Lower leg skin (tissue), 4 donors: ENCODE data around the gene VPS25. TPM values are rescaled to one million over a fixed set of nuclear protein-coding genes. Genes with fewer than 3 reads are reported as not detected.

ENCODE experiments used
- DNase-seq, 2 donors: peaks; one replicate each; pipeline ENCODE4 v3.0.0-alpha.2; 2019; ENCODE audit warnings: low spot score in 2 of 2
- H3K4me3 ChIP-seq: fragments of 200-600 bp; sonication (generic); 2 replicates; pipeline ENCODE4 v1.5.1; 2017; ENCODE audit warnings: mild to moderate bottlenecking, low read depth; ENCODE audit not compliant: poor library complexity, severe bottlenecking
- CTCF ChIP-seq, 3 donors: fragments of 450-650 bp; IDR thresholded peaks; one replicate each; pipeline ENCODE4 v1.5.1; 2016; ENCODE audit warnings: antibody characterized with exemption in 3 of 3, mild to moderate bottlenecking in 3 of 3, moderate library complexity in 2 of 3
- POLR2A ChIP-seq, 2 donors: fragments of 450-650 bp; IDR thresholded peaks; one replicate each; pipeline ENCODE4 v1.6.1; 2016 to 2017; ENCODE audit warnings: antibody characterized with exemption in 2 of 2, mild to moderate bottlenecking in 1 of 2, moderate library complexity in 1 of 2
- WGBS, 2 donors: methylation state at CpG; one replicate each; pipeline ENCODE4 v1.1.5; 2018; 5-methylcytosine and 5-hydroxymethylcytosine counted together
- intact Hi-C: fragments of 100-400 bp; cut with DNase I; formaldehyde crosslinking; loops from one replicate; pipeline ENCODE4 v1.15.0; 2023; ENCODE audit warnings: low total_unique reads
- total RNA-seq, 4 donors: library from RNA; depleted of rRNA; stranded (reverse); fragments of >200 nt; gene quantifications; one replicate each; pipeline ENCODE4 v1.1.0, GENCODE V29; 2016

Gene VPS25
- total RNA-seq, 4 donors from 2014 or later, result 39.2 to 79.8 (median 61.0) TPM

- TF ChIP-seq CTCF (IDR thresholded peaks at IDR 0.05) (no peak), POLR2A (IDR thresholded peaks at IDR 0.05) (no peak)
- intact Hi-C loops, result no loop called here
- no peak for DNase-seq
- WGBS, 2 donors, result 89% methylated on average over 1 of the region's 1 CpG
- H3K4me3 ChIP-seq, result no peak overlapping the region
Observed at GRCh38 chr17:42806249-42806648, 33.0 kb downstream of the VPS25 start.

GRCh38 chr17:42809250-42809649, 36.0 kb downstream of the VPS25 start:
- intact Hi-C loops, result no loop called here
- no peak overlapping the region for H3K4me3 ChIP-seq
- TF ChIP-seq CTCF (IDR thresholded peaks at IDR 0.05), result no peak
- no peak for TF ChIP-seq POLR2A (IDR thresholded peaks at IDR 0.05)
- WGBS, 2 donors, result 22 to 27% methylated on average over 3 of the region's 3 CpGs
- no peak for DNase-seq

GRCh38 chr17:42814633-42815399, 41.6 kb downstream of the VPS25 start:
- no peak for TF ChIP-seq CTCF (IDR thresholded peaks at IDR 0.05)
- TF ChIP-seq POLR2A (IDR thresholded peaks at IDR 0.05), result no peak
- intact Hi-C loops, result loop anchor here (5.0 kb wide), 1 partner anchor 818 kb away; no protein-coding TSS in a partner anchor
- H3K4me3 ChIP-seq, result no peak overlapping the region
- 56 to 63% methylated on average over 8 of the region's 8 CpGs for WGBS, 2 donors
- no peak for DNase-seq

GRCh38 chr17:42817866-42818265, 44.6 kb downstream of the VPS25 start:
- 60 to 72% methylated on average over 1 of the region's 1 CpG for WGBS, 2 donors
- H3K4me3 ChIP-seq, result no peak overlapping the region
- DNase-seq, result no peak
- intact Hi-C loops, result loop anchor here (5.0 kb wide), 1 partner anchor 821 kb away; no protein-coding TSS in a partner anchor
- TF ChIP-seq CTCF (IDR thresholded peaks at IDR 0.05), result no peak
- no peak for TF ChIP-seq POLR2A (IDR thresholded peaks at IDR 0.05)

GRCh38 chr17:42818379-42818778, 45.1 kb downstream of the VPS25 start:
- intact Hi-C loops, result loop anchor here (5.0 kb wide), 1 partner anchor 821 kb away; no protein-coding TSS in a partner anchor

More at GRCh38 chr17:42818379-42818778, 45.1 kb downstream of the VPS25 start:
- H3K4me3 ChIP-seq, result no peak overlapping the region
- TF ChIP-seq POLR2A (IDR thresholded peaks at IDR 0.05), result no peak
- TF ChIP-seq CTCF (IDR thresholded peaks at IDR 0.05), result no peak
- WGBS, 2 donors, result 80 to 86% methylated on average over 5 of the region's 5 CpGs
- no peak for DNase-seq
